Measurements from ENCODE around the gene NUP133.
"Not testable (repeated sequence)": the region's sequence is repeated elsewhere in the genome, so short reads cannot be mapped to it uniquely, and the experiment has no call there.

The NUP133 gene

DNA sequence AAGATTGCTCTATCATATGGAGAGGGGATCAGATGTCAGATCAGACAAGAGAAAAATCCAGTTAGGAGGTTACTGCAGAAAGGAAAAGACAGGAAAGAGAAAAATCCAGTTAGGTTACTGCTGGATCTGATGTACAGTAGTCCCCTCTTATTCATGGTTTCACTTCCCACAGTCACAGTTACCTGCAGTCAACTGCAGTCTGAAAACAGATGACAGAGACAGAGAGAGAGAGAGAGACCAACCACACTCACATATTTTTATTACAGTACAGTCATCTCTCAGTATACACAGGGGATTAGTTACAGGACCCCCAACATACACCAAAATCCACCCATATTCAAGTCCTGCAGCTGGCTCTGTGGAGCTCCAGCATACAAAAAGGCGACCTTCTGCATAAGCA is 29.3 kb downstream of the NUP133 start:
- DNase-seq (ENCODE audit: extremely low spot score): peak; percentile 32
- POLR2A ChIA-PET: no interaction called here
- no peak for TF ChIP-seq CTCF (IDR thresholded peaks at IDR 0.05; ENCODE audit: control extremely low read depth, extremely low read depth, low read depth, missing control alignments)
- CTCF ChIA-PET: interaction anchor here (1.5 to 8.9 kb wide), 3 partner anchors 15 to 220 kb away, joined by 3 to 126 read pairs (median 86); no protein-coding TSS in a partner anchor

- CTCF ChIA-PET: interaction anchor here (0.9 to 2.3 kb wide), 4 partner anchors 23 to 811 kb away, joined by 3 to 9 read pairs (median 4); no protein-coding TSS in a partner anchor
- not testable (repeated sequence) for DNase-seq (ENCODE audit: extremely low spot score)
Observed at GRCh38 chr1:229475859-229476258, 32.3 kb downstream of the NUP133 start.

GRCh38 chr1:229474509-229474908 is 33.6 kb downstream of the NUP133 start:
- TF ChIP-seq CTCF (IDR thresholded peaks at IDR 0.05; ENCODE audit: control extremely low read depth, extremely low read depth, low read depth, missing control alignments): no peak
- no peak for DNase-seq (ENCODE audit: extremely low spot score)
- ChIA-PET CTCF (interaction anchor here (1.0 kb wide), 1 partner anchor 14 kb away, joined by 3 read pairs; no protein-coding TSS in a partner anchor), POLR2A (no interaction called here)

More at GRCh38 chr1:229475859-229476258, 32.3 kb downstream of the NUP133 start:
- POLR2A ChIA-PET: not testable (repeated sequence)

- ChIA-PET CTCF (interaction anchor here (1.3 to 4.0 kb wide), 2 partner anchors 11 to 25 kb away, joined by 3 to 20 read pairs; no protein-coding TSS in a partner anchor), POLR2A (no interaction called here)
- TF ChIP-seq CTCF (IDR thresholded peaks at IDR 0.05; ENCODE audit: control extremely low read depth, extremely low read depth, low read depth, missing control alignments): no peak
- no peak for DNase-seq (ENCODE audit: extremely low spot score)
Observed at GRCh38 chr1:229471175-229471574, 37.0 kb downstream of the NUP133 start.

- no peak for DNase-seq (ENCODE audit: extremely low spot score)
- ChIA-PET CTCF (interaction anchor here (0.9 to 4.0 kb wide), 4 partner anchors 10 to 199 kb away, joined by 3 to 20 read pairs (median 4); no protein-coding TSS in a partner anchor), POLR2A (no interaction called here)
- no peak for TF ChIP-seq CTCF (IDR thresholded peaks at IDR 0.05; ENCODE audit: control extremely low read depth, extremely low read depth, low read depth, missing control alignments)
Observed at GRCh38 chr1:229470406-229471043, 37.6 kb downstream of the NUP133 start.

DNA sequence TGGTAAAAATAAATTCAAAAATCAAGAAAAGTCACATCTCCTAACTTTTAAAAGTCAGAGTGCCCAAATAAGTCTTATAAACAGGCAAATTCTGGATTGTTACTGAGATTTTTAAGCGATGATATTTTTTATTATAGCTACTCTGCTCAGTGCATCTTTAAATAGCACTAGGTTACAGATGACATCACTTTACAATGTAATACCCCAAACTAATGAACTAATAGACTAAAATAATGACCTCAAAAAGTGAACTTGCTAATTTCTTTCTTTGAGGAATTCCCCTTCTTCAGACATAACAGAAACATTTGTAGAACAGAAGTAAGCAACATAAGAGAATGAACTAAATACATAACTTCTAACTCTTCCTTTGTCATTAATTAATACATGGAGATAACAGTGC is 41.3 kb downstream of the NUP133 start:
- TF ChIP-seq CTCF (IDR thresholded peaks at IDR 0.05; ENCODE audit: control extremely low read depth, extremely low read depth, low read depth, missing control alignments): no peak
- CTCF ChIA-PET: interaction anchor here (1.1 to 1.4 kb wide), 3 partner anchors 24 to 30 kb away, joined by 3 to 4 read pairs (median 4); no protein-coding TSS in a partner anchor
- POLR2A ChIA-PET: no interaction called here

DNA sequence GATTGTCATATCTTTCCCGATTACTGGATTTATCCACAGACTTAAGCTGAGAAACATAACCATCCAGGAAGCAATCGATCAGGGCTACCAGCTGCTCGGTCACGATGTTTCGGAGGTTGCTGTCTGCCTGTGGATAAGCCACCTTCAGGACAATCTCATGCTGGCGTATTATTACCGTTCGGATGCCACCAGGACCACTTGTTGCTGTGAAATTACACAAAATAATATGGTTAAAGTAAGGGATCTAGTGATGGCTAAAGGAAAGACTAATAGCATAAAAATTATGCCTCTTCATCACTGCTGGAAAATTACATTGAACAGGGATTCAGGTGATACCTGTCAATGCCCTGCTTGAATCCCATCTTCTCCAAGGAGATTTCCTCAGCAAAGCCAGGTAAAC is 43.5 kb downstream of the NUP133 start:
- ChIA-PET POLR2A (no interaction called here), CTCF (no interaction called here)
- DNase-seq (ENCODE audit: extremely low spot score): no peak
- TF ChIP-seq CTCF (IDR thresholded peaks at IDR 0.05; ENCODE audit: control extremely low read depth, extremely low read depth, low read depth, missing control alignments): no peak

More for the DNA sequence above, 41.3 kb downstream of the NUP133 start:
- DNase-seq (ENCODE audit: extremely low spot score): no peak
